K562 (cell line): ENCODE results near the gene TRAPPC8. TPM values are rescaled to one million over a fixed set of nuclear protein-coding genes. Genes with fewer than 3 reads are reported as not detected.

ENCODE experiments used
- ATAC-seq: fragments of 200-7000 bp; cut with Tn5 transposase; 3 replicates; pipeline ENCODE4 v1.9.1; 2020; ENCODE audit warnings: moderate library complexity
- BruUV-seq: library from RNA; stranded (reverse); fragments of 400-500 nt; replicated peaks from 2 replicates; lab custom pipeline; 2021; lab: Mats Ljungman, UMichigan
- CTCF ChIA-PET: fragments of 300-600 bp; formaldehyde crosslinking; extraction: SDS; loops from one replicate; lab custom pipeline; 2021; ENCODE audit warnings: low intra/inter-chr PET ratio; lab: Yijun Ruan, JAX
- POLR2A ChIA-PET: fragments of 300-600, 350-650 bp; sonication (Branson Sonifier 250); formaldehyde crosslinking; extraction: SDS; loops from one replicate; lab custom pipeline; 2021; ENCODE audit warnings: antibody characterized with exemption, inconsistent platforms; lab: Yijun Ruan, JAX
- DNase-seq, 4 experiments: peaks; one replicate each; pipeline versions ENCODE4 v3.0.0 to v3.0.0-alpha.2; 2011 to 2018; ENCODE audit warnings: low spot score in 3 of 4, mixed read lengths in 3 of 4; ENCODE audit errors: extremely low read depth in 1 of 4
- FAIRE-seq: peaks from 2 replicates; lab custom pipeline; 2011; peaks lifted over from hg19 to GRCh38; lab: Jason Lieb, UNC
- H2AFZ ChIP-seq: 2 replicates; pipeline ENCODE4 v1.6.0; 2011; ENCODE audit warnings: low read depth, low read length, control low read depth, inconsistent platforms
- H3K27ac ChIP-seq: fragments of 200-600 bp; 3 replicates; pipeline ENCODE4 v1.8.0; 2011; ENCODE audit warnings: low read depth, mild to moderate bottlenecking, control low read depth, inconsistent platforms, low read length, moderate library complexity, mixed read lengths; ENCODE audit errors: extremely low read depth
- H3K27me3 ChIP-seq, 2 experiments: fragments of 300-600 bp in 1 of 2; 2 replicates in 1 of 2; 3 replicates in 1 of 2; pipeline versions ENCODE4 v1.6.0 to v1.8.0; 2011; ENCODE audit warnings: inconsistent platforms in 2 of 2, low read length in 2 of 2, mild to moderate bottlenecking in 1 of 2, mixed read lengths in 1 of 2, moderate library complexity in 1 of 2; ENCODE audit not compliant: control insufficient read depth in 2 of 2, insufficient read depth in 2 of 2
- H3K36me3 ChIP-seq: fragments of 300-600 bp; 3 replicates; pipeline ENCODE4 v1.8.0; 2011; ENCODE audit warnings: mild to moderate bottlenecking, low read length, inconsistent platforms; ENCODE audit not compliant: control insufficient read depth, insufficient read depth
- H3K4me1 ChIP-seq, 2 experiments: fragments of 200-600 bp in 1 of 2; replicated peaks in 1 of 2; 2 replicates in 1 of 2; 3 replicates in 1 of 2; pipeline versions ENCODE4 v1.5.1 to v1.8.0; 2011; ENCODE audit warnings: inconsistent platforms in 2 of 2, low read length in 2 of 2, mild to moderate bottlenecking in 1 of 2, mixed read lengths in 1 of 2, moderate library complexity in 1 of 2; ENCODE audit not compliant: control insufficient read depth in 2 of 2, insufficient read depth in 2 of 2
- H3K4me2 ChIP-seq: 2 replicates; pipeline ENCODE4 v1.6.1; 2011; ENCODE audit warnings: low read length, control low read depth, inconsistent platforms, mixed read lengths; ENCODE audit not compliant: insufficient read depth
- H3K4me3 ChIP-seq: fragments of 200-600 bp; sonication (generic), shearing (Covaris generic); 2 replicates; pipeline ENCODE4 v1.5.1; 2016; ENCODE audit warnings: control low read depth, inconsistent platforms
- H3K79me2 ChIP-seq: fragments of 200-600 bp; 3 replicates; pipeline ENCODE4 v1.8.0; 2011; ENCODE audit warnings: low read length, inconsistent platforms; ENCODE audit not compliant: control insufficient read depth, insufficient read depth
- H3K9ac ChIP-seq, 2 experiments: 2 replicates each; pipeline versions ENCODE4 v1.6.0 to v1.6.1; 2011; ENCODE audit warnings: low read depth in 2 of 2, low read length in 2 of 2, control low read depth in 1 of 2, inconsistent platforms in 1 of 2, mild to moderate bottlenecking in 1 of 2, mixed read lengths in 1 of 2; ENCODE audit not compliant: insufficient read depth in 1 of 2
- H3K9me1 ChIP-seq: one replicate; pipeline ENCODE4 v1.6.0; 2011; ENCODE audit warnings: inconsistent platforms, mild to moderate bottlenecking, low read length, moderate library complexity; ENCODE audit not compliant: control insufficient read depth, insufficient read depth
- H3K9me3 ChIP-seq: replicated peaks from 2 replicates; pipeline ENCODE4 v1.5.1; 2011; ENCODE audit warnings: low read depth, low read length, inconsistent platforms; ENCODE audit not compliant: control insufficient read depth, insufficient read depth
- H4K20me1 ChIP-seq: replicated peaks from 2 replicates; pipeline ENCODE4 v1.6.1; 2011; ENCODE audit warnings: low read length, inconsistent platforms, mixed read lengths; ENCODE audit not compliant: control insufficient read depth, insufficient read depth
- ELF1 ChIP-seq: fragments of 200-800 bp; sonication (Bioruptor generic); IDR thresholded peaks from 2 replicates; pipeline ENCODE4 v1.6.1; 2016; ENCODE audit warnings: missing genetic modification characterization, missing compliant biosample characterization
- HNRNPLL ChIP-seq: fragments of 200-400 bp; formaldehyde crosslinking; IDR thresholded peaks from 2 replicates; pipeline ENCODE4 v1.6.1; 2017; ENCODE audit warnings: low read length, low read depth, mild to moderate bottlenecking; ENCODE audit not compliant: poor library complexity, severe bottlenecking
- LCOR ChIP-seq: sonication (generic); formaldehyde crosslinking; IDR thresholded peaks from 2 replicates; pipeline ENCODE4 v1.8.0; 2022; ENCODE audit warnings: mild to moderate bottlenecking, missing genetic modification reagents
- NBN ChIP-seq: fragments of 450-650 bp; IDR thresholded peaks from 2 replicates; pipeline ENCODE4 v1.6.1; 2016; ENCODE audit warnings: low read depth, mild to moderate bottlenecking
- NELFE ChIP-seq: IDR thresholded peaks from 2 replicates; pipeline ENCODE4 v1.6.1; 2011; ENCODE audit warnings: mild to moderate bottlenecking; ENCODE audit not compliant: insufficient read depth, insufficient read length
- PURB ChIP-seq: sonication (generic); formaldehyde crosslinking; IDR thresholded peaks from 2 replicates; pipeline ENCODE4 v1.9.0; 2021; ENCODE audit warnings: low read depth, mild to moderate bottlenecking, missing genetic modification reagents
- RAD21 ChIP-seq, 2 experiments: fragments of 250-450 bp in 1 of 2; fragments of 450-650 bp in 1 of 2; sonication (Bioruptor Pico) in 1 of 2; formaldehyde crosslinking in 1 of 2; IDR thresholded peaks in 1 of 2; conservative IDR thresholded peaks in 1 of 2; 2 replicates each; pipeline versions ENCODE4 v1.4.0 to v1.8.0; 2020 to 2022; ENCODE audit warnings: mild to moderate bottlenecking in 2 of 2, moderate library complexity in 1 of 2
- ZFP1 ChIP-seq: fragments of 450-650 bp; formaldehyde crosslinking; IDR thresholded peaks from 2 replicates; pipeline ENCODE4 v1.4.0; 2020; ENCODE audit warnings: mild to moderate bottlenecking, mixed read lengths
- WGBS: fragments of 100-300 bp; shearing (Covaris generic); methylation state at CpG from one replicate; pipeline ENCODE4 v1.1.6; 2016; ENCODE audit warnings: low coverage, mixed read lengths; ENCODE audit not compliant: insufficient coverage; ENCODE audit errors: missing lambda C conversion rate; 5-methylcytosine and 5-hydroxymethylcytosine counted together
- in situ Hi-C: fragments of 300-500 bp; cut with MboI; formaldehyde crosslinking; loops from 4 replicates; pipeline ENCODE4 v1.15.0; 2018; ENCODE audit warnings: inconsistent platforms, mixed read lengths
- intact Hi-C: fragments of 100-400 bp; cut with micrococcal nuclease; formaldehyde crosslinking; loops from 2 replicates; pipeline ENCODE4 v1.14.2; 2022
- polyA plus RNA-seq, 8 experiments: library from polyadenylated mRNA; depleted of rRNA in 4 of 8; stranded (reverse) in 5 of 8; unstranded in 3 of 8; fragments of >200 nt; fragmentation: Nextera tagmentation in 2 of 8; fragmentation: Illumina TruSeq in 1 of 8; extraction: Ambion mirVana in 2 of 8; extraction: Trizol in 1 of 8; gene quantifications; 2 replicates each; pipeline versions ENCODE4 v1.2.1 to v1.2.3, GENCODE V29; 2011 to 2014; ENCODE audit warnings: inconsistent platforms in 1 of 8, missing spikeins in 1 of 8
- total RNA-seq, 7 experiments: library from RNA; depleted of rRNA in 6 of 7; stranded (reverse); fragments of >200 nt in 6 of 7; fragmentation: Illumina TruSeq in 2 of 7; extraction: Trizol in 2 of 7; gene quantifications; 2 replicates each; pipeline versions ENCODE4 v1.2.1 to v1.2.3, GENCODE V29; 2011 to 2021; ENCODE audit warnings: low replicate concordance in 1 of 7
- TF ChIP-seq, protein P1 (sequence below): sonication (generic); formaldehyde crosslinking; IDR thresholded peaks from 2 replicates; pipeline ENCODE4 v1.8.0; 2022; ENCODE audit warnings: missing genetic modification reagents, mild to moderate bottlenecking, moderate library complexity, borderline replicate concordance
- TF ChIP-seq, protein P2 (sequence below): fragments of 450-650 bp; formaldehyde crosslinking; IDR thresholded peaks from 2 replicates; pipeline ENCODE4 v1.4.0; 2022; ENCODE audit warnings: missing genetic modification characterization

The TRAPPC8 gene
- total and polyA plus RNA-seq, 9 of the 15 experiments (the other 6 are each of a cell fraction or from before 2014, with no cell fraction given): 20.1 to 111 (median 35.6) TPM

- BruUV-seq: no TSS peak
- intact Hi-C loops: no loop called here
- Histone ChIP-seq H3K79me2 (no peaks in the 10 kb centered on the region), H3K9me3 (no peaks in the 10 kb centered on the region), H3K27me3 (peaks cover 13 to 20% of the 10 kb centered on the region in 2 experiments), H3K4me2 (no peak overlapping the region), H3K27ac (no peak overlapping the region), H3K36me3 (no peaks in the 10 kb centered on the region), H2AFZ (no peak overlapping the region), H3K4me3 (no peak overlapping the region), H3K4me1 (no peaks in the 10 kb centered on the region), H3K9me1 (no peaks in the 10 kb centered on the region), H3K9ac (no peak overlapping the region), H4K20me1 (no peaks in the 10 kb centered on the region)
- FAIRE-seq (no peak), ATAC-seq (no peak; the same call in 2 of the 3 replicates), DNase-seq (no peak)
- ChIA-PET POLR2A (no interaction called here), CTCF (no interaction called here)
- no peak for TF ChIP-seq RAD21 (CRISPR knock-in tag; conservative IDR thresholded peaks at IDR 0.05 in 1 of 2, IDR thresholded peaks at IDR 0.05 in 1 of 2)
- in situ Hi-C loops: no loop called here
- WGBS: 0% methylated on average over 2 of the region's 2 CpGs
Measured at GRCh38 chr18:31990823-31991222, 47.9 kb upstream of the TRAPPC8 start.

DNA sequence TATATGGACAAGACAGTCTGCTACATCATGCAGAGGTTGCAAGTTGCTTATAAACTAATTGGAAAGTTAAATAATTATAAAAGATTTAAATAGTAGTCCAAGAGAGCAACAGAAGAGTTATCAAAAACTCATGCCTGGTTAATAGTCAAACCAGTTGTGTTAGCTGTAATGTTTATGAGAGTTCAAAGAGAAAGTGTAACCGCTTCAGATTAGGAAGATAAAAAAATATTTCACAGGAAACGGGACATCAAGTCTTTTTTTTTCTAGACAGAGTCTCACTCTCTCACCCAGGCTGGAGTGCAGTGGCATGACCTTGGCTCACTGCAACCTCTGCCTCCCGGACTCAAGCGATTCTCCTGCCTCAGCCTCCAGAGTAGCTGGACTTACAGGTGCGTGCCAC lies 41.0 kb upstream of the TRAPPC8 start:
- TF ChIP-seq NELFE: no peak
- TF ChIP-seq, protein P1, sequence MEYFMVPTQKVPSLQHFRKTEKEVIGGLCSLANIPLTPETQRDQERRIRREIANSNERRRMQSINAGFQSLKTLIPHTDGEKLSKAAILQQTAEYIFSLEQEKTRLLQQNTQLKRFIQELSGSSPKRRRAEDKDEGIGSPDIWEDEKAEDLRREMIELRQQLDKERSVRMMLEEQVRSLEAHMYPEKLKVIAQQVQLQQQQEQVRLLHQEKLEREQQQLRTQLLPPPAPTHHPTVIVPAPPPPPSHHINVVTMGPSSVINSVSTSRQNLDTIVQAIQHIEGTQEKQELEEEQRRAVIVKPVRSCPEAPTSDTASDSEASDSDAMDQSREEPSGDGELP (CRISPR knock-in tag): no peak
- TF ChIP-seq ELF1 (tag): no peak
- TF ChIP-seq ZFP1: no peak
- TF ChIP-seq, protein P2, sequence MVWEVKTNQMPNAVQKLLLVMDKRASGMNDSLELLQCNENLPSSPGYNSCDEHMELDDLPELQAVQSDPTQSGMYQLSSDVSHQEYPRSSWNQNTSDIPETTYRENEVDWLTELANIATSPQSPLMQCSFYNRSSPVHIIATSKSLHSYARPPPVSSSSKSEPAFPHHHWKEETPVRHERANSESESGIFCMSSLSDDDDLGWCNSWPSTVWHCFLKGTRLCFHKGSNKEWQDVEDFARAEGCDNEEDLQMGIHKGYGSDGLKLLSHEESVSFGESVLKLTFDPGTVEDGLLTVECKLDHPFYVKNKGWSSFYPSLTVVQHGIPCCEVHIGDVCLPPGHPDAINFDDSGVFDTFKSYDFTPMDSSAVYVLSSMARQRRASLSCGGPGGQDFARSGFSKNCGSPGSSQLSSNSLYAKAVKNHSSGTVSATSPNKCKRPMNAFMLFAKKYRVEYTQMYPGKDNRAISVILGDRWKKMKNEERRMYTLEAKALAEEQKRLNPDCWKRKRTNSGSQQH: no peak
- no peak for TF ChIP-seq LCOR (CRISPR knock-in tag)
- no peak for TF ChIP-seq PURB (CRISPR knock-in tag)
- no peak for TF ChIP-seq NBN
- TF ChIP-seq HNRNPLL: no peak
- BruUV-seq: no TSS peak
- Histone ChIP-seq H2AFZ (no peak overlapping the region), H3K4me1 (no peaks in the 10 kb centered on the region), H3K27me3 (peaks cover 10 to 11% of the 10 kb centered on the region in 2 experiments; a peak in 4 of 5 replicates), H3K4me2 (no peak overlapping the region), H3K9me3 (no peaks in the 10 kb centered on the region), H4K20me1 (no peaks in the 10 kb centered on the region), H3K79me2 (no peaks in the 10 kb centered on the region), H3K36me3 (no peaks in the 10 kb centered on the region), H3K9ac (no peak overlapping the region), H3K4me3 (no peak overlapping the region), H3K27ac (no peak overlapping the region), H3K9me1 (no peaks in the 10 kb centered on the region)
- WGBS: 0% methylated on average over 5 of the region's 5 CpGs
- FAIRE-seq (no peak), DNase-seq (no peak), ATAC-seq (no peak)
- in situ Hi-C loops: no loop called here
- ChIA-PET CTCF (no interaction called here), POLR2A (no interaction called here)
- intact Hi-C loops: no loop called here
